IMR-90 (cell line): Measurements from ENCODE around the gene PBRM1. TPM values are rescaled to one million over a fixed set of nuclear protein-coding genes. Genes with fewer than 3 reads are reported as not detected.
"Not testable (repeated sequence)": the region's sequence is repeated elsewhere in the genome, so short reads cannot be mapped to it uniquely, and the experiment has no call there.

ENCODE experiments used
- ATAC-seq: fragments of 200-7000 bp; cut with Tn5 transposase; 2 replicates; pipeline ENCODE4 v1.9.1; 2020; ENCODE audit warnings: low read depth, mild to moderate bottlenecking, moderate library complexity
- BruUV-seq: library from RNA; stranded (reverse); fragments of 400-500 nt; replicated peaks from 2 replicates; lab custom pipeline; 2021; lab: Mats Ljungman, UMichigan
- CTCF ChIA-PET: fragments of 300-600 bp; formaldehyde crosslinking; extraction: SDS; loops from one replicate; lab custom pipeline; 2021; ENCODE audit warnings: antibody characterized with exemption; lab: Yijun Ruan, JAX
- POLR2A ChIA-PET: fragments of 300-600 bp; sonication (Branson Sonifier 250); formaldehyde crosslinking; loops from one replicate; lab custom pipeline; 2022; ENCODE audit warnings: antibody characterized with exemption; ENCODE audit not compliant: unreplicated experiment; lab: Charles Lee
- DNase-seq: peaks from one replicate; pipeline ENCODE4 v3.0.0; 2013
- H2AFZ ChIP-seq: replicated peaks from 2 replicates; pipeline ENCODE3; 2013; ENCODE audit warnings: low read length, mild to moderate bottlenecking; ENCODE audit not compliant: poor library complexity
- H2AK5ac ChIP-seq: 2 replicates; pipeline ENCODE4 v1.6.1; 2013; ENCODE audit warnings: low read depth, low read length, inconsistent platforms
- H2AK9ac ChIP-seq: replicated peaks from 2 replicates; pipeline ENCODE3; 2013; ENCODE audit warnings: mild to moderate bottlenecking, low read depth, low read length, moderate library complexity; ENCODE audit not compliant: poor library complexity
- H2BK120ac ChIP-seq: 2 replicates; pipeline ENCODE4 v1.6.1; 2013; ENCODE audit warnings: low read depth, low read length, inconsistent platforms
- H2BK15ac ChIP-seq: 3 replicates; pipeline ENCODE4 v1.6.1; 2013; ENCODE audit warnings: low read depth, low read length, inconsistent platforms
- H2BK20ac ChIP-seq: 2 replicates; pipeline ENCODE4 v1.6.1; 2013; ENCODE audit warnings: low read depth, mild to moderate bottlenecking, inconsistent platforms, low read length, moderate library complexity
- H2BK5ac ChIP-seq: 2 replicates; pipeline ENCODE4 v1.6.1; 2013; ENCODE audit warnings: mild to moderate bottlenecking, low read depth, low read length, inconsistent platforms; ENCODE audit not compliant: poor library complexity, severe bottlenecking
- H3K14ac ChIP-seq: replicated peaks from 2 replicates; pipeline ENCODE4 v1.6.1; 2013; ENCODE audit warnings: low read depth, low read length, inconsistent platforms
- H3K18ac ChIP-seq: 2 replicates; pipeline ENCODE4 v1.6.1; 2013; ENCODE audit warnings: low read depth, low read length, control low read depth
- H3K23ac ChIP-seq: 2 replicates; pipeline ENCODE4 v1.6.1; 2013; ENCODE audit warnings: low read depth, low read length, inconsistent platforms
- H3K27ac ChIP-seq: 2 replicates; pipeline ENCODE4 v1.5.1; 2013; ENCODE audit warnings: mild to moderate bottlenecking, control low read depth, low read length; ENCODE audit not compliant: insufficient read depth
- H3K27me3 ChIP-seq: 2 replicates; pipeline ENCODE4 v1.6.1; 2013; ENCODE audit warnings: low read length; ENCODE audit not compliant: control insufficient read depth, insufficient read depth
- H3K36me3 ChIP-seq: 2 replicates; pipeline ENCODE4 v1.6.1; 2013; ENCODE audit warnings: low read length, mixed read lengths; ENCODE audit not compliant: control insufficient read depth, insufficient read depth
- H3K4ac ChIP-seq: 2 replicates; pipeline ENCODE4 v1.6.1; 2013; ENCODE audit warnings: low read depth, low read length, inconsistent platforms
- H3K4me1 ChIP-seq: 2 replicates; pipeline ENCODE4 v1.6.1; 2013; ENCODE audit warnings: low read length, mixed read lengths; ENCODE audit not compliant: control insufficient read depth, insufficient read depth
- H3K4me2 ChIP-seq: 2 replicates; pipeline ENCODE4 v1.6.1; 2013; ENCODE audit warnings: low read depth, mild to moderate bottlenecking, control low read depth, low read length, moderate library complexity
- H3K4me3 ChIP-seq: 2 replicates; pipeline ENCODE4 v1.5.1; 2013; ENCODE audit warnings: low read depth, mild to moderate bottlenecking, control low read depth, low read length, moderate library complexity; ENCODE audit not compliant: insufficient read depth
- H3K56ac ChIP-seq: 2 replicates; pipeline ENCODE4 v1.6.1; 2013; ENCODE audit warnings: low read length, inconsistent platforms; ENCODE audit not compliant: insufficient read depth; ENCODE audit errors: extremely low read depth
- H3K79me1 ChIP-seq, 2 experiments: 2 replicates each; pipeline ENCODE4 v1.6.1; 2013; ENCODE audit warnings: low read length in 2 of 2, inconsistent platforms in 1 of 2, low read depth in 1 of 2
- H3K9ac ChIP-seq: 2 replicates; pipeline ENCODE4 v1.6.1; 2013; ENCODE audit warnings: low read depth, low read length, control low read depth
- H3K9me1 ChIP-seq: 2 replicates; pipeline ENCODE4 v1.6.1; 2013; ENCODE audit warnings: low read length, inconsistent platforms; ENCODE audit not compliant: insufficient read depth
- H3K9me3 ChIP-seq: 2 replicates; pipeline ENCODE4 v1.6.1; 2013; ENCODE audit warnings: low read length; ENCODE audit not compliant: control insufficient read depth, insufficient read depth
- H4K20me1 ChIP-seq: 2 replicates; pipeline ENCODE4 v1.6.1; 2013; ENCODE audit warnings: low read length, inconsistent platforms; ENCODE audit not compliant: insufficient read depth
- H4K5ac ChIP-seq: 2 replicates; pipeline ENCODE4 v1.6.1; 2013; ENCODE audit warnings: mild to moderate bottlenecking, low read depth, low read length, control low read depth
- H4K8ac ChIP-seq, 2 experiments: 2 replicates each; pipeline ENCODE4 v1.6.1; 2013; ENCODE audit warnings: low read depth in 2 of 2, low read length in 2 of 2, control low read depth in 1 of 2, inconsistent platforms in 1 of 2
- H4K91ac ChIP-seq: 2 replicates; pipeline ENCODE4 v1.6.1; 2013; ENCODE audit warnings: low read depth, low read length, inconsistent platforms; ENCODE audit not compliant: insufficient read depth
- WGBS, 2 experiments: methylation state at CpG; one replicate each; pipeline versions ENCODE4 v1.1.5 to v1.1.7; 2013; ENCODE audit warnings: missing lambda C conversion rate in 2 of 2; ENCODE audit not compliant: insufficient read length in 1 of 2; ENCODE audit errors: extremely low coverage in 2 of 2; 5-methylcytosine and 5-hydroxymethylcytosine counted together
- dilution Hi-C: fragments of 300-500 bp; cut with HindIII; formaldehyde crosslinking; loops from one replicate; pipeline ENCODE4 v1.14.3; 2018; ENCODE audit warnings: low sequenced_read_pairs; ENCODE audit not compliant: unreplicated experiment
- in situ Hi-C: fragments of 300-500 bp; cut with MboI; formaldehyde crosslinking; loops from 3 replicates; pipeline ENCODE4 v1.14.3; 2019; ENCODE audit warnings: low sequenced_read_pairs, inconsistent platforms, mixed read lengths
- intact Hi-C: fragments of 100-400 bp; cut with micrococcal nuclease; formaldehyde crosslinking; loops from 2 replicates; pipeline ENCODE4 v1.10.0; 2022
- polyA plus RNA-seq, 3 experiments: library from polyadenylated mRNA; depleted of rRNA; stranded (reverse); fragments of >200 nt; gene quantifications; 2 replicates each; pipeline ENCODE4 v1.2.3, GENCODE V29; 2012; ENCODE audit warnings: low replicate concordance in 1 of 3
- total RNA-seq: library from RNA; depleted of rRNA; stranded (reverse); fragments of >200 nt; gene quantifications from 2 replicates; pipeline ENCODE4 v1.2.3, GENCODE V29; 2012

The PBRM1 gene
- total and polyA plus RNA-seq, 2 of the 4 experiments (the other 2 are of a cell fraction), result 16.5 to 72.6 TPM

DNA sequence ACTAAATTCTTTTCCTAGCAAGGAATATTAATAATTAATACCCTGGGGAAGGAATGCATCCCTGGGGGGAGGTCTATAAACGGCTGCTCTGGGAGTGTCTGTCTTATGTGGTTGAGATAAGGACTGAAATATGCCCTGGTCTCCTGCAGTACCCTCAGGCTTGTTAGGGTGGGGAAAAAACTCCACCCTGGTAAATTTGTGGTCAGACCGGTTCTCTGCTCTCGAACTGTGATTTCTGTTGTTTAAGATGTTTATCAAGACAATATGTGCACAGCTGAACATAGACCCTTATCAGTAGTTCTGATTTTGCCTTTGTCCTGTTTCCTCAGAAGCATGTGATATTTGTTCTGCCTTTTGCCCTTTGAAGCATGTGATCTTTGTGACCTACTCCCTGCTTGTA lies 43.0 kb upstream of the PBRM1 start:
- H3K4me3 ChIP-seq, H4K20me1 ChIP-seq, H3K23ac ChIP-seq, H3K79me1 ChIP-seq, H3K14ac ChIP-seq, H2BK5ac ChIP-seq, POLR2A ChIA-PET, H3K4me2 ChIP-seq, in situ Hi-C loops, H2BK120ac ChIP-seq, H3K4ac ChIP-seq, CTCF ChIA-PET, H3K4me1 ChIP-seq, H3K9me1 ChIP-seq, intact Hi-C loops, H4K8ac ChIP-seq, H2AFZ ChIP-seq, H4K5ac ChIP-seq, H3K18ac ChIP-seq, DNase-seq, H3K56ac ChIP-seq, H3K9me3 ChIP-seq, H4K91ac ChIP-seq, H2BK15ac ChIP-seq, H2AK9ac ChIP-seq, H2BK20ac ChIP-seq, H3K27me3 ChIP-seq, dilution Hi-C loops, BruUV-seq, ATAC-seq, H3K27ac ChIP-seq, H2AK5ac ChIP-seq, H3K9ac ChIP-seq: not testable (repeated sequence)
- H3K36me3 ChIP-seq, result peaks cover 18% of the 10 kb centered on the region
- no CpG with 5 or more reads among the region's 3 CpGs for WGBS, 2 experiments
